ENCODE measurements around the gene MIPOL1.
"Not testable (repeated sequence)": the region's sequence is repeated elsewhere in the genome, so short reads cannot be mapped to it uniquely, and the experiment has no call there.

DNA sequence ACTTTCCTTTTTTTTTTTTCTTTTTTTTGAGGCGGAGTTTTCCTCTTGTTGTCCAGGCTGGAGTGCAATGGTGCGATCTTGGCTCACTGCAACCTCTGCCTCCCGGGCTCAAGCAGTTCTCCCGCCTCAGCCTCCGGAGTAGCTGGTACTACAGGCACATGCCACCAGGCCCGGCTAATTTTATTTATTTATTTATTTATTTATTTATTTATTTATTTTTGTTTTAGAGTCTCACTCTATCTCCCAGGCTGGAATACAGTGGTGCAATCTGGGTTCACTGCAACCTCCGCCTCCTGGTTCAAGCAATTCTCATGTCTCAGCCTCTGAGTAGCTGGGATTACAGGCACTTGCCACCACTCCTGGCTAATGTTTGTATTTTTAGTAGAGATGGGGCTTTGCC, 16.9 kb upstream of the MIPOL1 start:
- not testable (repeated sequence) for TF ChIP-seq CHD1 (IDR thresholded peaks at IDR 0.05; ENCODE audit: low read depth, low read length); POLR2A (IDR thresholded peaks at IDR 0.05; ENCODE audit: low read depth, low read length); SMC3 (IDR thresholded peaks at IDR 0.05; ENCODE audit: low read depth, low read length); RAD21 (IDR thresholded peaks at IDR 0.05; ENCODE audit: low read length); MXI1 (IDR thresholded peaks at IDR 0.05; ENCODE audit: borderline replicate concordance, low read depth, low read length)
- TF ChIP-seq, protein P1, sequence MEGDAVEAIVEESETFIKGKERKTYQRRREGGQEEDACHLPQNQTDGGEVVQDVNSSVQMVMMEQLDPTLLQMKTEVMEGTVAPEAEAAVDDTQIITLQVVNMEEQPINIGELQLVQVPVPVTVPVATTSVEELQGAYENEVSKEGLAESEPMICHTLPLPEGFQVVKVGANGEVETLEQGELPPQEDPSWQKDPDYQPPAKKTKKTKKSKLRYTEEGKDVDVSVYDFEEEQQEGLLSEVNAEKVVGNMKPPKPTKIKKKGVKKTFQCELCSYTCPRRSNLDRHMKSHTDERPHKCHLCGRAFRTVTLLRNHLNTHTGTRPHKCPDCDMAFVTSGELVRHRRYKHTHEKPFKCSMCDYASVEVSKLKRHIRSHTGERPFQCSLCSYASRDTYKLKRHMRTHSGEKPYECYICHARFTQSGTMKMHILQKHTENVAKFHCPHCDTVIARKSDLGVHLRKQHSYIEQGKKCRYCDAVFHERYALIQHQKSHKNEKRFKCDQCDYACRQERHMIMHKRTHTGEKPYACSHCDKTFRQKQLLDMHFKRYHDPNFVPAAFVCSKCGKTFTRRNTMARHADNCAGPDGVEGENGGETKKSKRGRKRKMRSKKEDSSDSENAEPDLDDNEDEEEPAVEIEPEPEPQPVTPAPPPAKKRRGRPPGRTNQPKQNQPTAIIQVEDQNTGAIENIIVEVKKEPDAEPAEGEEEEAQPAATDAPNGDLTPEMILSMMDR (conservative IDR thresholded peaks at IDR 0.05; ENCODE audit: low read depth, low read length): not testable (repeated sequence)
